Neural crest cell (in vitro differentiated cells): Measurements from ENCODE around the gene SLC37A1. TPM values are rescaled to one million over a fixed set of nuclear protein-coding genes. Genes with fewer than 3 reads are reported as not detected.

Source experiments
- DNase-seq: peaks from one replicate; pipeline ENCODE4 v3.0.0; 2021; ENCODE audit warnings: low read depth, mixed read lengths, low spot score
- H3K27ac Mint-ChIP-seq: one replicate; pipeline ENCODE4 v1.8.0; 2021; ENCODE audit warnings: mild to moderate bottlenecking, mixed read lengths; ENCODE audit not compliant: unreplicated experiment
- H3K27me3 Mint-ChIP-seq: 2 replicates; pipeline ENCODE4 v1.8.0; 2021; ENCODE audit warnings: low read depth, mild to moderate bottlenecking, mixed read lengths
- H3K36me3 Mint-ChIP-seq: 2 replicates; pipeline ENCODE4 v1.8.0; 2021; ENCODE audit warnings: low read depth, mild to moderate bottlenecking, mixed read lengths
- H3K4me1 Mint-ChIP-seq: 2 replicates; pipeline ENCODE4 v1.8.0; 2021; ENCODE audit warnings: mixed read lengths
- H3K4me3 Mint-ChIP-seq: one replicate; pipeline ENCODE4 v1.8.0; 2021; ENCODE audit warnings: mild to moderate bottlenecking, mixed read lengths
- H3K9me3 Mint-ChIP-seq: 2 replicates; pipeline ENCODE4 v1.8.0; 2021; ENCODE audit warnings: mixed read lengths
- CTCF ChIP-seq: fragments of 200-600 bp; sonication (generic); conservative IDR thresholded peaks from 2 replicates; pipeline ENCODE4 v1.5.0; 2021; ENCODE audit warnings: antibody characterized with exemption, mild to moderate bottlenecking
- total RNA-seq: library from RNA; stranded (reverse); gene quantifications from 2 replicates; pipeline ENCODE4 v1.2.1, GENCODE V29; 2021

The SLC37A1 gene
- total RNA-seq, 1 donor from 2014 or later = 9.1 TPM

- Mint-ChIP-seq H3K27ac (no peak overlapping the region), H3K9me3 (peaks cover 11% of the 10 kb centered on the region), H3K36me3 (peaks cover 22% of the 10 kb centered on the region), H3K4me1 (peaks cover 24% of the 10 kb centered on the region), H3K27me3 (no peaks in the 10 kb centered on the region), H3K4me3 (no peak overlapping the region)
- TF ChIP-seq CTCF = peak; percentile 39
- no peak for DNase-seq
Observed at GRCh38 chr21:42574234-42575027, 60.8 kb downstream of the SLC37A1 start.

- H3K27me3 Mint-ChIP-seq = no peaks in the 10 kb centered on the region
- no peak for TF ChIP-seq CTCF
- peaks cover 22% of the 10 kb centered on the region for H3K36me3 Mint-ChIP-seq
- DNase-seq = no peak
- H3K9me3 Mint-ChIP-seq = peaks cover 11% of the 10 kb centered on the region
- H3K27ac Mint-ChIP-seq = no peak overlapping the region
- H3K4me1 Mint-ChIP-seq = peaks cover 24% of the 10 kb centered on the region
- no peak overlapping the region for H3K4me3 Mint-ChIP-seq
Observed at GRCh38 chr21:42575111-42575510, 61.5 kb downstream of the SLC37A1 start.

GRCh38 chr21:42576639-42577038 lies 63.0 kb downstream of the SLC37A1 start:
- Mint-ChIP-seq H3K36me3 (peaks cover 22% of the 10 kb centered on the region), H3K4me3 (no peak overlapping the region), H3K27me3 (no peaks in the 10 kb centered on the region), H3K9me3 (peaks cover 11% of the 10 kb centered on the region), H3K4me1 (peaks cover 10% of the 10 kb centered on the region), H3K27ac (no peak overlapping the region)
- no peak for TF ChIP-seq CTCF
- DNase-seq = no peak

GRCh38 chr21:42578034-42578433 lies 64.4 kb downstream of the SLC37A1 start:
- Mint-ChIP-seq H3K4me3 (no peak overlapping the region), H3K27me3 (no peaks in the 10 kb centered on the region), H3K4me1 (no peaks in the 10 kb centered on the region), H3K27ac (no peak overlapping the region), H3K36me3 (peaks cover 22% of the 10 kb centered on the region), H3K9me3 (peaks cover 11% of the 10 kb centered on the region)
- no peak for DNase-seq
- TF ChIP-seq CTCF = no peak

- H3K4me3 Mint-ChIP-seq = no peak overlapping the region
- TF ChIP-seq CTCF = no peak
- H3K27me3 Mint-ChIP-seq = no peaks in the 10 kb centered on the region
- peaks cover 11% of the 10 kb centered on the region for H3K9me3 Mint-ChIP-seq
- H3K36me3 Mint-ChIP-seq = peaks cover 22% of the 10 kb centered on the region
- H3K4me1 Mint-ChIP-seq = no peaks in the 10 kb centered on the region
- no peak overlapping the region for H3K27ac Mint-ChIP-seq
- DNase-seq = no peak
Observed at GRCh38 chr21:42578761-42579415, 65.2 kb downstream of the SLC37A1 start.
